GM10248 (cell line): ENCODE results near the gene LCE6A.

Experiments
- CTCF ChIA-PET: fragments of 300-600 bp; sonication (Branson Sonifier 250); formaldehyde crosslinking; extraction: SDS; loops from one replicate; lab custom pipeline; 2021; ENCODE audit warnings: antibody characterized with exemption; lab: Yijun Ruan, JAX
- POLR2A ChIA-PET: fragments of 350-650 bp; sonication (Branson Sonifier 250); formaldehyde crosslinking; extraction: SDS; loops from one replicate; lab custom pipeline; 2020; ENCODE audit warnings: antibody characterized with exemption; lab: Yijun Ruan, JAX
- DNase-seq: peaks from one replicate; pipeline ENCODE4 v3.0.0; 2012; ENCODE audit errors: extremely low spot score
- TF ChIP-seq, protein P1 (sequence below): IDR thresholded peaks from 2 replicates; pipeline ENCODE4 v1.5.1; 2012; ENCODE audit warnings: mild to moderate bottlenecking, low read depth; ENCODE audit errors: extremely low read depth, missing control alignments, control extremely low read depth

LCE6A gene

DNA sequence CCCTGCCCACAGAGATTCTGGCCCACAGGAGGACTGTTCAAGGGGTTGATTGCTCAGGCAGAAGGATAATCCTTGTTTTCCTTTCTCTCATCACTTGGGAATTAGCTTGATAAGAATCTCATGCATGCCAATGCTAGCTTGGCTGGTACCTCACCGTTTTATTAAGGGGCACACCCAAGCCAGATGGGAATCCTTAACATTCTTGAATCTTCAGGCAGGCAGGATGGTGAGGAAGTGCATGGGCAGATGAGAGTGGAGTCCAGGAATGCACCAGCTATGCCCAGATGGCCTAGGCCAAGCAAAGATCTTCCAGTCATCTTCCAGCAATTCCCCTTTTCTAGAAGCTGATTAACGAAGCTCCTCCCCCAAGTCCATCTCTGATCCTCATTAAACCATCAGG is 13.0 kb downstream of the LCE6A start:
- ChIA-PET POLR2A (no interaction called here), CTCF (interaction anchor here (0.7 to 3.0 kb wide), 7 partner anchors 10 to 202 kb away, joined by 3 to 20 read pairs (median 8); no protein-coding TSS in a partner anchor)
- DNase-seq = no peak

DNA sequence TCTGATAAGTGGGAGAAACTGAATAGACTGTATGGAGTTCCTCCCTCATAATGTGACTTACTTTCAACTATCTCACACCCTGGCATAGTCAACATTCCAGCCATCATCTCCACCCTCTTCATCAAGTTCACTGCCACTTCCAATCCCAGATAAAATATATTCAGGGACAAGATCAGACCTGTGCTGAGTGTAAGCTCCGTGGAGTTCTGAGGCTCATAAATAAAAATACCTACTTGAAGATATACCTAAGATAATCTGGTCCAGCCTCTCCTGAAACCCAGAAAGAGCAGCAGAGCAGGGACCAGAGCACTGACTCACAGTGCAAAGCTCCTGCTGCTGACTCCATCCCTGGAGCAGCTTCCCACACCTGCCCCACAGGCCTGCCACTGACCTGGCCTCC is 15.4 kb downstream of the LCE6A start:
- TF ChIP-seq, protein P1, sequence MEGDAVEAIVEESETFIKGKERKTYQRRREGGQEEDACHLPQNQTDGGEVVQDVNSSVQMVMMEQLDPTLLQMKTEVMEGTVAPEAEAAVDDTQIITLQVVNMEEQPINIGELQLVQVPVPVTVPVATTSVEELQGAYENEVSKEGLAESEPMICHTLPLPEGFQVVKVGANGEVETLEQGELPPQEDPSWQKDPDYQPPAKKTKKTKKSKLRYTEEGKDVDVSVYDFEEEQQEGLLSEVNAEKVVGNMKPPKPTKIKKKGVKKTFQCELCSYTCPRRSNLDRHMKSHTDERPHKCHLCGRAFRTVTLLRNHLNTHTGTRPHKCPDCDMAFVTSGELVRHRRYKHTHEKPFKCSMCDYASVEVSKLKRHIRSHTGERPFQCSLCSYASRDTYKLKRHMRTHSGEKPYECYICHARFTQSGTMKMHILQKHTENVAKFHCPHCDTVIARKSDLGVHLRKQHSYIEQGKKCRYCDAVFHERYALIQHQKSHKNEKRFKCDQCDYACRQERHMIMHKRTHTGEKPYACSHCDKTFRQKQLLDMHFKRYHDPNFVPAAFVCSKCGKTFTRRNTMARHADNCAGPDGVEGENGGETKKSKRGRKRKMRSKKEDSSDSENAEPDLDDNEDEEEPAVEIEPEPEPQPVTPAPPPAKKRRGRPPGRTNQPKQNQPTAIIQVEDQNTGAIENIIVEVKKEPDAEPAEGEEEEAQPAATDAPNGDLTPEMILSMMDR = no peak
- POLR2A ChIA-PET = no interaction called here
- no peak for DNase-seq
- CTCF ChIA-PET = interaction anchor here (1.0 to 3.0 kb wide), 3 partner anchors 12 to 335 kb away, joined by 3 to 20 read pairs (median 3); no protein-coding TSS in a partner anchor

More for the DNA sequence above, 13.0 kb downstream of the LCE6A start:
- TF ChIP-seq, protein P1 = no peak

DNA sequence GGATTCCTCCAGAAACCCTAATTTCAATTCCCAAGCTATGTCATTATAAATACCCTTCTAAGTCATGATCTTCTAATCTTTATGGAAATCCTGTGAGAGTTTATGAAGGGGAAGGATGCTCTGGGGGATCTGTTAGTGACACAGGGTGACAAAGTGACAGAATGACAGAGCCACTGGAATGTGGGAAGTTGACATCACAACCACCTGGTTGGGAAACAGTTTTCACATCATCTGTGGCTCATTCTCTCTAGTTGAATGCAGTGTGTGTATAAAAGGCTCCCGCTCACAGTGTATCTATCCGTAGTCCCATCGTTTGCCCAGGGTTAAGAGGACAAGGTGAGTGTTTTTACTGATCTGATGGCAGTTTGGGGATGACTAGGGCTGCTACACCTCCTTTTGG is 17.0 kb downstream of the LCE6A start, which contains the start of gene LCE7A:
Gene LCE7A (plus strand): TSS at position 301 of the 400 bp plus-strand sequence. CDS start 702 bp downstream, outside the sequence.
- TF ChIP-seq, protein P1 = no peak
- ChIA-PET CTCF (interaction anchor here (1.2 kb wide), 1 partner anchor 9 kb away, joined by 3 read pairs; no protein-coding TSS in a partner anchor), POLR2A (no interaction called here)
- DNase-seq = no peak

DNA sequence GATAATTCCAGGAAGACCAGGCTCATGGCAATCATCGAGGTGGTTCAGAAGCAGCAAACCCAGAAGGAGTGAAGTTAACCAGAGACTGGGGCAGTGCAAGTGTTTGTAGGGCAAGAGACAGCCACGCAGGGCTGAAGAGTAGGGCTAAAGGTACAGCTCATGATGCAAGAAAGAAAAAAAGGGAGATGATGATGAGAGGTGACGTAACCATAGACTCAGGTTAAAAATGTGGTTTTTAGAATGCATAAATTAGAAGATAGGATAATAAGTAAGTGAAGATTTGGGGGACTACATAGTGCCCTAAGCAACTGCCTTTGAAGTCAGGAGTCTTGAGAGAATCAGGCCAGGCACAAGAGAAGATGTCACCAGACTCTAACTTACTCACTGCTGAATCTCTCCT is 17.5 kb downstream of the LCE6A start:
- DNase-seq = no peak
- CTCF ChIA-PET = interaction anchor here (0.9 to 1.4 kb wide), 5 partner anchors 9 to 333 kb away, joined by 3 to 4 read pairs (median 3); no protein-coding TSS in a partner anchor
- POLR2A ChIA-PET = no interaction called here
- TF ChIP-seq, protein P1 = no peak

DNA sequence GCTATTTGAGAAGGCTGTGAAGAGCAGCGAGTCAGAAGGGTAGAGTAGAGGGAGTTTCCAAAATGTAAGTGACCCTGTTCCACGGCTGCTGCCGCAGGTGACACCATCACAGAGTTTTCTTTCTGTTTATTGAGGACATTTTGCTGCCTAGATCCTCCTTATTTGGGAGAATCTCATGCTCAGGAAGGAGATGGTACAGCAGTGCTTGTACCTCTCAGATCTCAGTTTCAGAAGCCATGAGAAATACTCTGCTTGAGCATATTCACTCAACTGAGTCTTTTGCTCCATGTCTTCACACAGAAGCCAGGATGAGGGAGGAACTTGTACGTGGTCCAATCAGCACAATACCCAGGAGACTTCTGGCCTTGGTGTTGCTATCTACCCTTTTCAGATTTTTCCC is 18.7 kb downstream of the LCE6A start:
- TF ChIP-seq, protein P1 = no peak
- ChIA-PET CTCF (interaction anchor here (1.0 to 1.4 kb wide), 4 partner anchors 9 to 332 kb away, joined by 3 to 10 read pairs (median 4); no protein-coding TSS in a partner anchor), POLR2A (no interaction called here)
- no peak for DNase-seq

DNA sequence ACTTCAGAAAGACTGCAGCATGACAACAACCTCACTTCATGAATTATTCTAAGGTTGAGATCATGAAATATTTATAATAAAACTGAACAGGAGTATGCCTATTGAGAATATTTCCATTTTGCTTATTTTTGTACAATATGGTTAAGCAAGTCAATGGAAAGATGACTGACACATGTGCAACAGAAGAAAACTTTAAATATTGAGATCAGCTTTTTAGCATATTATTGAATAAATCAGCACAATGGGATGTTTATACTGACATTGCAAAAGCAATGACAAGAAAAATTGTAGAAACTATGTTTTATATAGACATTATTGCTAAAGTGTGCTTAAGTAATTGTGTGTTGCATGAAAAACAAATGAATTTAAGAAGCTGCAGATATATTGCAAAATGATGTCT is 21.8 kb downstream of the LCE6A start:
- ChIA-PET CTCF (interaction anchor here (0.9 to 2.9 kb wide), 6 partner anchors 11 to 328 kb away, joined by 3 to 13 read pairs (median 3); partner anchors contain the start of gene SMCP), POLR2A (no interaction called here)
- TF ChIP-seq, protein P1 = no peak
- no peak for DNase-seq
